CD8-positive, alpha-beta memory T cell (primary cell): ENCODE measurements around the gene IPP. TPM values are rescaled to one million over a fixed set of nuclear protein-coding genes. Genes with fewer than 3 reads are reported as not detected.
A peak's percentile ranks its signal among the peaks of the same experiment; 100 is the strongest.

ENCODE experiments used
- CTCF ChIA-PET: fragments of 350-600 bp; sonication (Branson Sonifier 250); formaldehyde crosslinking; loops from one replicate; lab custom pipeline; 2021; ENCODE audit warnings: antibody characterized with exemption; lab: Charles Lee
- POLR2A ChIA-PET: fragments of 350-600 bp; sonication (Branson Sonifier 250); formaldehyde crosslinking; loops from one replicate; lab custom pipeline; 2021; ENCODE audit warnings: antibody characterized with exemption; lab: Charles Lee
- DNase-seq, 5 donors: peaks; one replicate each; pipeline versions ENCODE4 v3.0.0 to v3.0.0-alpha.2; 2020 to 2022; ENCODE audit warnings: mixed read lengths in 1 of 5
- H3K27ac ChIP-seq: one replicate; pipeline ENCODE4 v1.7.0; 2013; ENCODE audit warnings: low read depth, mild to moderate bottlenecking, low read length, moderate library complexity
- H3K27me3 ChIP-seq: 2 replicates; pipeline ENCODE4 v1.7.0; 2013; ENCODE audit warnings: low read length, mild to moderate bottlenecking; ENCODE audit not compliant: insufficient read depth, poor library complexity, severe bottlenecking
- H3K36me3 ChIP-seq: 2 replicates; pipeline ENCODE4 v1.7.0; 2013; ENCODE audit warnings: mild to moderate bottlenecking, low read length, moderate library complexity; ENCODE audit not compliant: insufficient read depth
- H3K4me1 ChIP-seq: 2 replicates; pipeline ENCODE4 v1.7.0; 2013; ENCODE audit warnings: mild to moderate bottlenecking, low read length, moderate library complexity; ENCODE audit not compliant: insufficient read depth
- H3K4me3 ChIP-seq: 2 replicates; pipeline ENCODE4 v1.7.0; 2013; ENCODE audit warnings: mild to moderate bottlenecking, low read length
- H3K9me3 ChIP-seq: 2 replicates; pipeline ENCODE4 v1.7.0; 2013; ENCODE audit warnings: mild to moderate bottlenecking, low read length
- H3K27ac Mint-ChIP-seq, 8 donors: one replicate each; pipeline ENCODE4 v1.8.0; 2020 to 2021; ENCODE audit warnings: mixed read lengths in 8 of 8, mild to moderate bottlenecking in 6 of 8, inconsistent platforms in 3 of 8, moderate library complexity in 3 of 8
- H3K27me3 Mint-ChIP-seq, 2 donors: one replicate each; pipeline ENCODE4 v1.8.0; 2020 to 2021; ENCODE audit warnings: mixed read lengths in 2 of 2, mild to moderate bottlenecking in 1 of 2, moderate library complexity in 1 of 2
- H3K36me3 Mint-ChIP-seq, 3 donors: one replicate each; pipeline ENCODE4 v1.8.0; 2020 to 2021; ENCODE audit warnings: mixed read lengths in 3 of 3, inconsistent platforms in 1 of 3, mild to moderate bottlenecking in 1 of 3
- H3K4me1 Mint-ChIP-seq, 3 donors: one replicate each; pipeline ENCODE4 v1.8.0; 2020 to 2021; ENCODE audit warnings: mixed read lengths in 3 of 3, inconsistent platforms in 1 of 3, mild to moderate bottlenecking in 1 of 3
- H3K4me3 Mint-ChIP-seq, 7 donors: one replicate each; pipeline ENCODE4 v1.8.0; 2020 to 2021; ENCODE audit warnings: mixed read lengths in 7 of 7, mild to moderate bottlenecking in 6 of 7, moderate library complexity in 4 of 7, inconsistent platforms in 2 of 7
- H3K9me3 Mint-ChIP-seq, 5 donors: one replicate each; pipeline ENCODE4 v1.8.0; 2020 to 2022; ENCODE audit warnings: mixed read lengths in 5 of 5, mild to moderate bottlenecking in 3 of 5, moderate library complexity in 2 of 5, inconsistent platforms in 1 of 5
- polyA plus RNA-seq: library from polyadenylated mRNA; unstranded; fragments of 300-500 nt; fragmentation: Illumina TruSeq; gene quantifications from one replicate; pipeline ENCODE4 v1.2.3, GENCODE V29; 2021
- total RNA-seq, 2 experiments: library from RNA; stranded (reverse); gene quantifications; one replicate each; pipeline ENCODE4 v1.2.3, GENCODE V29; 2021

Gene IPP
- total RNA-seq (10 to 100 TPM; 18.3 to 19.4 TPM), polyA plus RNA-seq (15.0 TPM)

- no peaks in the 10 kb centered on the region for H3K36me3 ChIP-seq
- peaks cover 13% of the 10 kb centered on the region for H3K4me1 ChIP-seq
- H3K4me3 Mint-ChIP-seq = peak within 1 kb of the TSS; percentile 96 to 99 (median 98)
- no peaks in the 10 kb centered on the region for H3K27me3 ChIP-seq
- H3K9me3 Mint-ChIP-seq = no peaks in the 10 kb centered on the region
- H3K36me3 Mint-ChIP-seq = peaks cover 0 to 17% (median 1%) of the 10 kb centered on the region in 3 donors
- peak within 1 kb of the TSS; percentile 81 for H3K27ac ChIP-seq
- peak; percentile 86 to 94 (median 90) for DNase-seq
- H3K27me3 Mint-ChIP-seq = no peaks in the 10 kb centered on the region
- peaks cover 25 to 47% (median 37%) of the 10 kb centered on the region in 3 donors for H3K4me1 Mint-ChIP-seq
- ChIA-PET CTCF (interaction anchor here (0.6 to 1.7 kb wide), 2 partner anchors 12 to 65 kb away, joined by 3 to 5 read pairs; no protein-coding TSS in a partner anchor), POLR2A (interaction anchor here (1.6 kb wide), 1 partner anchor 64 kb away, joined by 6 read pairs; the partner anchor contains the start of gene GPBP1L1)
- peak within 1 kb of the TSS; percentile 99 to 100 (median 100) for H3K27ac Mint-ChIP-seq
- peak within 1 kb of the TSS; percentile 61 for H3K4me3 ChIP-seq
- H3K9me3 ChIP-seq = no peaks in the 10 kb centered on the region
Observed at GRCh38 chr1:45750298-45751038, at the start of gene IPP. TSS of gene IPP (minus strand) at chr1:45750653. CDS start at chr1:45746411, 4,242 bp downstream.

GRCh38 chr1:45796946-45797345 lies 46.5 kb upstream of the IPP start:
- Histone ChIP-seq H3K27me3 (no peaks in the 10 kb centered on the region), H3K27ac (no peak overlapping the region), H3K9me3 (no peaks in the 10 kb centered on the region), H3K36me3 (no peaks in the 10 kb centered on the region), H3K4me1 (no peaks in the 10 kb centered on the region), H3K4me3 (no peak overlapping the region)
- ChIA-PET CTCF (no interaction called here), POLR2A (no interaction called here)
- Mint-ChIP-seq H3K36me3 (no peaks in the 10 kb centered on the region), H3K9me3 (no peaks in the 10 kb centered on the region), H3K27ac (no peak overlapping the region), H3K27me3 (peaks cover 5 to 22% of the 10 kb centered on the region in 2 donors), H3K4me3 (no peak overlapping the region), H3K4me1 (peaks cover 0 to under 1% (median under 1%) of the 10 kb centered on the region in 3 donors)
- no peak for DNase-seq

GRCh38 chr1:45796381-45796780 lies 45.9 kb upstream of the IPP start:
- no peak for DNase-seq
- Mint-ChIP-seq H3K4me3 (no peak overlapping the region), H3K27me3 (peaks cover 5 to 22% of the 10 kb centered on the region in 2 donors), H3K9me3 (no peaks in the 10 kb centered on the region), H3K36me3 (no peaks in the 10 kb centered on the region), H3K27ac (no peak overlapping the region), H3K4me1 (no peaks in the 10 kb centered on the region)
- H3K9me3 ChIP-seq = no peaks in the 10 kb centered on the region
- POLR2A ChIA-PET = interaction anchor here (0.6 kb wide), 1 partner anchor 22 kb away, joined by 4 read pairs; no protein-coding TSS in a partner anchor
- H3K27ac ChIP-seq = no peak overlapping the region
- no peaks in the 10 kb centered on the region for H3K27me3 ChIP-seq
- H3K4me3 ChIP-seq = no peak overlapping the region
- no peaks in the 10 kb centered on the region for H3K4me1 ChIP-seq
- H3K36me3 ChIP-seq = no peaks in the 10 kb centered on the region
- CTCF ChIA-PET = no interaction called here

- H3K4me3 Mint-ChIP-seq = no peak overlapping the region
- H3K4me1 ChIP-seq = no peaks in the 10 kb centered on the region
- H3K36me3 ChIP-seq = no peaks in the 10 kb centered on the region
- no peak overlapping the region for H3K4me3 ChIP-seq
- no peaks in the 10 kb centered on the region for H3K36me3 Mint-ChIP-seq
- H3K27ac ChIP-seq = no peak overlapping the region
- H3K27me3 Mint-ChIP-seq = peaks cover 5 to 22% of the 10 kb centered on the region in 2 donors
- H3K9me3 ChIP-seq = no peaks in the 10 kb centered on the region
- POLR2A ChIA-PET = no interaction called here
- CTCF ChIA-PET = no interaction called here
- DNase-seq = no peak
- H3K27me3 ChIP-seq = no peaks in the 10 kb centered on the region
- no peaks in the 10 kb centered on the region for H3K4me1 Mint-ChIP-seq
- no peaks in the 10 kb centered on the region for H3K9me3 Mint-ChIP-seq
- H3K27ac Mint-ChIP-seq = no peak overlapping the region
Observed at GRCh38 chr1:45793942-45794604, 43.6 kb upstream of the IPP start.

GRCh38 chr1:45792744-45793143 lies 42.3 kb upstream of the IPP start:
- H3K27me3 Mint-ChIP-seq = peaks cover 9 to 26% of the 10 kb centered on the region in 2 donors
- no peak overlapping the region for H3K4me3 Mint-ChIP-seq
- no peak overlapping the region for H3K27ac Mint-ChIP-seq
- Histone ChIP-seq H3K4me1 (no peaks in the 10 kb centered on the region), H3K9me3 (no peaks in the 10 kb centered on the region), H3K36me3 (no peaks in the 10 kb centered on the region), H3K27ac (no peak overlapping the region), H3K4me3 (no peak overlapping the region), H3K27me3 (no peaks in the 10 kb centered on the region)
- DNase-seq = no peak
- no peaks in the 10 kb centered on the region for H3K36me3 Mint-ChIP-seq
- no peaks in the 10 kb centered on the region for H3K9me3 Mint-ChIP-seq
- H3K4me1 Mint-ChIP-seq = no peaks in the 10 kb centered on the region
- ChIA-PET POLR2A (no interaction called here), CTCF (no interaction called here)

GRCh38 chr1:45789601-45790000 lies 39.1 kb upstream of the IPP start:
- H3K27ac Mint-ChIP-seq = no peak overlapping the region
- peaks cover 16 to 26% of the 10 kb centered on the region in 2 donors for H3K27me3 Mint-ChIP-seq
- ChIA-PET CTCF (no interaction called here), POLR2A (no interaction called here)
- Histone ChIP-seq H3K9me3 (no peaks in the 10 kb centered on the region), H3K4me1 (peaks cover 23% of the 10 kb centered on the region), H3K27me3 (peaks cover 4% of the 10 kb centered on the region), H3K4me3 (no peak overlapping the region), H3K27ac (no peak overlapping the region), H3K36me3 (no peaks in the 10 kb centered on the region)
- H3K4me3 Mint-ChIP-seq = no peak overlapping the region
- no peak for DNase-seq
- no peaks in the 10 kb centered on the region for H3K9me3 Mint-ChIP-seq
- H3K36me3 Mint-ChIP-seq = peaks cover 0 to 3% (median 0%) of the 10 kb centered on the region in 3 donors
- H3K4me1 Mint-ChIP-seq = peaks cover 12 to 23% (median 15%) of the 10 kb centered on the region in 3 donors

- Mint-ChIP-seq H3K9me3 (no peaks in the 10 kb centered on the region), H3K36me3 (peaks cover 0 to 3% (median 0%) of the 10 kb centered on the region in 3 donors), H3K27ac (no peak overlapping the region), H3K27me3 (peaks cover 16 to 19% of the 10 kb centered on the region in 2 donors), H3K4me3 (no peak overlapping the region), H3K4me1 (peaks cover 12 to 26% (median 19%) of the 10 kb centered on the region in 3 donors)
- H3K4me3 ChIP-seq = no peak overlapping the region
- POLR2A ChIA-PET = no interaction called here
- no peak overlapping the region for H3K27ac ChIP-seq
- CTCF ChIA-PET = no interaction called here
- peaks cover 23% of the 10 kb centered on the region for H3K4me1 ChIP-seq
- peaks cover 4% of the 10 kb centered on the region for H3K27me3 ChIP-seq
- H3K9me3 ChIP-seq = no peaks in the 10 kb centered on the region
- no peaks in the 10 kb centered on the region for H3K36me3 ChIP-seq
- no peak for DNase-seq
Observed at GRCh38 chr1:45787905-45788304, 37.5 kb upstream of the IPP start.

GRCh38 chr1:45785583-45785982 lies 35.1 kb upstream of the IPP start:
- H3K27ac ChIP-seq = no peak overlapping the region
- H3K4me3 Mint-ChIP-seq = peak overlapping the region; percentile 12 to 81 (median 75)
- peak overlapping the region in 3 of 8 donors; percentile 4 to 46 (median 36) for H3K27ac Mint-ChIP-seq
- peak; percentile 3 to 61 (median 50) for DNase-seq
- H3K9me3 ChIP-seq = no peaks in the 10 kb centered on the region
- peaks cover 13 to 26% of the 10 kb centered on the region in 2 donors for H3K27me3 Mint-ChIP-seq
- POLR2A ChIA-PET = no interaction called here
- H3K36me3 ChIP-seq = no peaks in the 10 kb centered on the region
- peaks cover 0 to 3% (median 0%) of the 10 kb centered on the region in 3 donors for H3K36me3 Mint-ChIP-seq
- CTCF ChIA-PET = interaction anchor here (0.6 kb wide), 1 partner anchor 78 kb away, joined by 3 read pairs; no protein-coding TSS in a partner anchor
- peak overlapping the region; percentile 20 for H3K4me3 ChIP-seq
- peaks cover 12 to 26% (median 19%) of the 10 kb centered on the region in 3 donors for H3K4me1 Mint-ChIP-seq
- H3K9me3 Mint-ChIP-seq = no peaks in the 10 kb centered on the region
- H3K27me3 ChIP-seq = peaks cover 4% of the 10 kb centered on the region
- peaks cover 23% of the 10 kb centered on the region for H3K4me1 ChIP-seq
